Astrocyte of the hippocampus (primary cell): ENCODE results near the gene KIAA1217.
A peak's percentile ranks its signal among the peaks of the same experiment; 100 is the strongest.

Source experiments
- DNase-seq: peaks from one replicate; pipeline ENCODE4 v3.0.0; 2011; ENCODE audit warnings: low read depth, low spot score

KIAA1217 gene

GRCh38 chr10:24209946-24210491 is 1.1 kb downstream of the KIAA1217 start:
- peak; percentile 74 for DNase-seq

GRCh38 chr10:24210501-24210900 is 1.6 kb downstream of the KIAA1217 start:
- DNase-seq, result peak; percentile 18

GRCh38 chr10:24213266-24213665 is 4.3 kb downstream of the KIAA1217 start:
- no peak for DNase-seq

GRCh38 chr10:24213881-24214280 is 4.9 kb downstream of the KIAA1217 start:
- no peak for DNase-seq

- DNase-seq, result peak; percentile 12
These were observed 5.8 kb downstream of the KIAA1217 start for GRCh38 chr10:24214762-24215161.

- peak; percentile 75 for DNase-seq
These were observed 6.3 kb downstream of the KIAA1217 start for GRCh38 chr10:24215196-24215595.

- no peak for DNase-seq
These were observed 6.7 kb downstream of the KIAA1217 start for GRCh38 chr10:24215603-24216002.

- DNase-seq, result no peak
These were observed 11.0 kb downstream of the KIAA1217 start for GRCh38 chr10:24219963-24220362.

- DNase-seq, result no peak
These were observed 14.4 kb downstream of the KIAA1217 start for GRCh38 chr10:24223341-24223740.

GRCh38 chr10:24223953-24224352 is 15.0 kb downstream of the KIAA1217 start:
- DNase-seq, result no peak

GRCh38 chr10:24228642-24229041 is 19.7 kb downstream of the KIAA1217 start:
- no peak for DNase-seq

- no peak for DNase-seq
These were observed 21.0 kb downstream of the KIAA1217 start for GRCh38 chr10:24229909-24230308.

GRCh38 chr10:24231200-24231599 is 22.3 kb downstream of the KIAA1217 start:
- DNase-seq, result no peak

- no peak for DNase-seq
These were observed 25.8 kb downstream of the KIAA1217 start for GRCh38 chr10:24234784-24235183.

- DNase-seq, result no peak
These were observed 26.5 kb downstream of the KIAA1217 start for GRCh38 chr10:24235471-24235870.

GRCh38 chr10:24237801-24238395 is 29.0 kb downstream of the KIAA1217 start:
- no peak for DNase-seq

- peak; percentile 28 for DNase-seq
These were observed 29.7 kb downstream of the KIAA1217 start for GRCh38 chr10:24238519-24239247.

- DNase-seq, result peak; percentile 32
These were observed 30.5 kb downstream of the KIAA1217 start for GRCh38 chr10:24239289-24240040.

- DNase-seq, result peak; percentile 35
These were observed 31.3 kb downstream of the KIAA1217 start for GRCh38 chr10:24240041-24240751.

- DNase-seq, result no peak
These were observed 32.6 kb downstream of the KIAA1217 start for GRCh38 chr10:24241536-24242040.

- DNase-seq, result peak; percentile 24
These were observed 33.6 kb downstream of the KIAA1217 start for GRCh38 chr10:24242562-24242961.
